Left kidney (tissue), 8 donors: Measurements from ENCODE around the gene ANO7. TPM values are rescaled to one million over a fixed set of nuclear protein-coding genes. Genes with fewer than 3 reads are reported as not detected.

ENCODE experiments used
- DNase-seq: peaks from one replicate; pipeline ENCODE4 v3.0.0-alpha.2; 2013
- long read RNA-seq, 8 donors: transcript quantifications; one replicate each; lab custom pipeline, GENCODE V29; 2026
- polyA plus RNA-seq: library from polyadenylated mRNA; unstranded; fragments of 120-200 nt; gene quantifications from one replicate; pipeline ENCODE4 v1.2.1, GENCODE V29; 2013; ENCODE audit not compliant: insufficient read length

ANO7 gene, protein sequence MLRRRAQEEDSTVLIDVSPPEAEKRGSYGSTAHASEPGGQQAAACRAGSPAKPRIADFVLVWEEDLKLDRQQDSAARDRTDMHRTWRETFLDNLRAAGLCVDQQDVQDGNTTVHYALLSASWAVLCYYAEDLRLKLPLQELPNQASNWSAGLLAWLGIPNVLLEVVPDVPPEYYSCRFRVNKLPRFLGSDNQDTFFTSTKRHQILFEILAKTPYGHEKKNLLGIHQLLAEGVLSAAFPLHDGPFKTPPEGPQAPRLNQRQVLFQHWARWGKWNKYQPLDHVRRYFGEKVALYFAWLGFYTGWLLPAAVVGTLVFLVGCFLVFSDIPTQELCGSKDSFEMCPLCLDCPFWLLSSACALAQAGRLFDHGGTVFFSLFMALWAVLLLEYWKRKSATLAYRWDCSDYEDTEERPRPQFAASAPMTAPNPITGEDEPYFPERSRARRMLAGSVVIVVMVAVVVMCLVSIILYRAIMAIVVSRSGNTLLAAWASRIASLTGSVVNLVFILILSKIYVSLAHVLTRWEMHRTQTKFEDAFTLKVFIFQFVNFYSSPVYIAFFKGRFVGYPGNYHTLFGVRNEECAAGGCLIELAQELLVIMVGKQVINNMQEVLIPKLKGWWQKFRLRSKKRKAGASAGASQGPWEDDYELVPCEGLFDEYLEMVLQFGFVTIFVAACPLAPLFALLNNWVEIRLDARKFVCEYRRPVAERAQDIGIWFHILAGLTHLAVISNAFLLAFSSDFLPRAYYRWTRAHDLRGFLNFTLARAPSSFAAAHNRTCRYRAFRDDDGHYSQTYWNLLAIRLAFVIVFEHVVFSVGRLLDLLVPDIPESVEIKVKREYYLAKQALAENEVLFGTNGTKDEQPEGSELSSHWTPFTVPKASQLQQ
- 2.5 TPM for polyA plus RNA-seq
- long read RNA-seq, donor 1, partial matches to known transcripts: 0 of 1 reads
- long read RNA-seq, donor 1, other reads (novel, unspliced or antisense): 0 of 1 reads
- long read RNA-seq, donor 2, partial matches to known transcripts: 0 of 2 reads
- long read RNA-seq, donor 2, other reads (novel, unspliced or antisense): 0 of 2 reads
- long read RNA-seq, donor 3: 0 reads
- long read RNA-seq, donor 4: 0 reads
- long read RNA-seq, donor 5: 0 reads
- long read RNA-seq, donor 6, partial matches to known transcripts: 256 of 270 reads
- long read RNA-seq, donor 6, other reads (novel, unspliced or antisense): 14 of 270 reads
- long read RNA-seq, donor 7, partial matches to known transcripts: 0 of 2 reads
- long read RNA-seq, donor 7, other reads (novel, unspliced or antisense): 0 of 2 reads
- long read RNA-seq, donor 8: 0 reads

DNA sequence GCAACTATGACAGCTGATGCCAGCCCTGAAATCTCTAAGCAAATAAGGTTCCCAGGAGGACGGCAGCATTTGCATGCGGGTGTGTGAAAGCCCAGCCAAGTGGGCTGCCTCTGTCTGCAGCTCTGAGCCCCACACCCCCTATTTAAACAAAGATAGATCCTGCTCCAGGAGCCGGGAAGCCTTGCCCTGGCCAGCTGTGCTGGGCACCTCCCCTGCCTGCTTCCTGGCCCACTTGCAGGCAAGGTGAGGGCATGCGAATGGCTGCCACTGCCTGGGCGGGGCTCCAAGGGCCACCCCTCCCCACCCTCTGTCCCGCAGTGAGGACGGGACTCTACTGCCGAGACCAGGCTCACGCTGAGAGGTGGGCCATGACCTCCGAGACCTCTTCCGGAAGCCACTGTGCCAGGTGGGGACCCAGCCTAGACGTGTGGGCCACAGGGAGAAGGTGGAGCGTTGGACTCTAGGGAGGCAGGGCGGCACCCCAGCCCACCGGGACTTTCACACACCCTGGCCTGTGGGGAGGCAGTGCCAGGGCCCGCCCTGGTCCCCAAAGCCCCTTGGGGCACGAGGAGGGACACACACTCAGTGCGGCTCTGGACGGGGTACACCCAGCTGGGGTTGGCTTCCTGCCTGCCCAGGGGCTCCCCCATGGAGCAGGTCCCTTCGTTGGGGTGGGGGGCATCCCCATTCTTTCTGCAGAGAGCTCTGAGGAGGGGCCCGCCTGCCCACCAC lies at the start of gene ANO7:
Gene ANO7 (plus strand): TSS at position 317 of the 732 bp plus-strand sequence. CDS start 1,387 bp downstream, outside the sequence.
- no peak for DNase-seq

DNA sequence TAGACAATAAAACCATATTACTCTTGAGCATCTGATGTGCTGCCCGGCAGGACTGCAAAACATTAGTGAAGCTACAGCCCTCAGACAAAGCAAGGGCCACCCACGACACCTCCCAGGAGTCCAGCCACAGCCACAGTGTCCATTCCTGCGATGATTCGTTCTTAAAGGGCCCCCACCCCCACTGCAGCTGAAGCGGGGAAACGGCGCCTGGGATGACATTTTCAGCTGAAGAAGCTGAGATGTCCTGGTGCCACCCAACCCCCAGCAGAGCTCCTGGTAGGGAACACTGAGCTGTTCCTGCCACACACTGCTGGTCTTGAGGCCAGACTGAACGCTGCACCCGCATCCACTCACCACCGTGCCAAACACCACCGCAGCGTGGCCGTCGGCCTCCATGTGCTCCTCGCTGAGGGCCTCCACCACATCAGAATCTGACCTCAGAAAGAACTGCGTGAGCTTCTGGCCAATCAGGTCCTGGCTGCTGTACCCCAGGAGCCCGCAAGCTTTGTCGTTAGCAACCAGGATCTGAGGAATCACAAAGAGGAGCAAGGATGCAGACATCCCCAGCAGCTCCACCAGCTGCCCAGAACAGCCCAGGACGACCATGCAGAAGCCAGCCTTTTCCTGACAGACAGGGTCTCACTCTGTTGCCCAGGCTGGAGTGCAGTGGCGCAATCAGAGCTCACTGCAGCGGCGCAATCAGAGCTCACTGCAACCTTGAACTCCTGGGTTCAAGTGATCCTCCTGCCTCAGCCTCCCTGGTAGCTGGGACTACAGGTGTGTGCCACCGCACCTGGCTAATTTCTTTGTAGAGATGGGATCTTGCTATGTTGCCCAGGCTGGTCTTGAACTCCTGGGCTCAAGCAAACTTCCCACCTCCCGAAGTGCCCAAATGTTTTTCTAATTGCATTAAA lies 48.7 kb upstream of the ANO7 start:
- DNase-seq: no peak

DNA sequence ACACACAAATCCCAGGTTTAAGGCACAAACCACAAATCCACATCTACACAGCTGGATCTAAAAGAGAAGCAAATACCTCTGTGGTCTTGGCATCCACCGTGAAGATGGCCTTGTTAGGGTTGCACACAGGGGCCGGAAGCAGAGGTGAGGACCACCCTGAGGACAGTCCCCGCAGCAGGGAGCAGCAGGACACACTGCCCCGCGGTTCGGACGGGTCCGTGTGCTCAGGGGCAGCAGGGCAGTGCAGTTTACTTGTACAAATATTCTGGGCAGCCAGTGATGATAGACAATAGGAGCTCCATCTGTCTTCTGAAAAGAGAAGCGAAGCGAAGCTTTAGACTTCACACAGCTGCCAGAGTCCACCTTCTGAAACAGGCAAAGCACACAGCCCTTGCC lies 48.0 kb upstream of the ANO7 start:
- DNase-seq: no peak

GRCh38 chr2:241141214-241141770 lies 47.2 kb upstream of the ANO7 start:
- DNase-seq: no peak

DNA sequence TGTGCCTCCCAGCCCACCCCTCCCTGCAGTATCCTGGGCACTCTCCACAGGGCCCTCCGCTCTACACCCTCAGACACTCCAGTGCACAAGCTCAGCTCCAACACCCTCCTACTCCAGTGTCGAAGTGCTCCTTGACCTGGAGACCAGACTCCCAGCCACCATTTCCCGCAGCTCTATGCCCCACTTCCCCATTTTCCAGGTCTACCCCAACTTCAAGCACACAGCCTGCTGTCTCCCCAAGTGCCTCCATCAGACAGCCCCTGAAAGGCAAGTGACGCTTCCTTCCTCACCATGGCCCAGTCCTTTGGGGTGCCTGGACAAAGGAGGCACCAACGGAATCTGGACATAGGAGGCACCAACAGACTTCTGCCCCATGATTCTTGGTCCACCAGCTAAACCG lies 46.4 kb upstream of the ANO7 start:
- no peak for DNase-seq

- no peak for DNase-seq
Observed at GRCh38 chr2:241142593-241142992, 45.9 kb upstream of the ANO7 start.

GRCh38 chr2:241146286-241146685 lies 42.2 kb upstream of the ANO7 start:
- no peak for DNase-seq

GRCh38 chr2:241147336-241147735 lies 41.1 kb upstream of the ANO7 start:
- DNase-seq: no peak

DNA sequence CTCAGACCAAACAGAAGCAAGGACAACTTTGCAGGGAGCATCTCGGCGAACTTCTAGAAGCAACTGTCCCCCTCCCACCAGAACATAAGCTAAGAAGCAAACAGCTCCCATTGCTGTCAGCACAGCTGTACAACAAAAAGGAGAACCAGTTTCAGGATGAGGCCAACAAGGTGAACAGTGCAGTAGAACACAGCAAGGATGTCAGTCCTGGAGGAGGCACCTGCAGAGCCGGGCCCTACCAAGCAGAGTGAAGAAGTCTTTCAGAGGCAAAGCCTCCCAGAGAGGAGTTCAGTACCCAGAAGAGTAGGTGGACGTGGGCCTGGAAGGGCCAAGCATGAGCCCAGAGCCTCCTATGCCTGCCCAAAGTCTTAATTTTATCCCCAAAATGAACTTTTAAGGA lies 40.2 kb upstream of the ANO7 start:
- no peak for DNase-seq

DNA sequence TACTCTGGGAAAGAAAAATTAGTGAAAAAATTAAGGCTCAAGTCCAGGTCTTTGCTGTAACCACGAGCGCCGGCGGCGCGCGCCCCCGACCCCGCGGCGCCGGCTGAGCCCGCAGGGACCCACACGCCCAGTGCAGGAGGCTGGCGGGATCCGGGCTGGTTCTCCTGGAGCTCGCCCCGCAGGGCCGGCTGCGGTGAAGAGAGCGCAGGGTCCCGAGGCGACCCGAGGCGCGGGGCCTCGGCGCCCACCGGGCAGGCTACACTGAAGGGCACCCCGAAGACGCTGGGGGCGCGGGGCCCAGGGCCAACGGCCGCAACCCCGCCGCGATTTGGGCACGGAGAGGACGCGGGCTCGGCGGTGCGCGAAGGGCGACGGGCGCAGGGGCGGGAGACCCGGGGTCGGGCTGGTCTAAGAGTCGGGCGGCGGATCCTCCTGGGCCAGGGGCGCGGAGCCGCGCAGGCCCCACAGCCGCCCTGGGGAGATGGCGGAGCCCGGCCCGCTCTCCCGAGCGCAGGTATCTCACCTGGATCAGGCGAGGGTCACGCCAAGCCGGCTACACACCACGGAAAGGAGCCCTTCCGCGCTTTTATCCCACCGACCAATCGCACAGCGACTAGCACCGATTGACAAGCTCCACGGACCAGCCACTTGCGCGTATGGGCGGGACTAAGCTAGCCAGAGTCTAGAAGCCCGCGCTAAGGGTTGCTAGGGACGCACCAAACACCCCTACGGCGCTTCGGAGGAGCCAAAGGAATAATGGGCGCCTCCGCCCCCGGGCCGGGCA lies 39.4 kb upstream of the ANO7 start, which contains the start of gene PASK:
Gene PASK (minus strand): TSS at position 582 of the 784 bp plus-strand sequence. CDS start 6,440 bp downstream, outside the sequence.
- DNase-seq: peak; percentile 92

- DNase-seq: no peak
Observed at GRCh38 chr2:241149675-241149924, 38.9 kb upstream of the ANO7 start.

- DNase-seq: peak; percentile 91
Observed at GRCh38 chr2:241149925-241150659, 38.4 kb upstream of the ANO7 start, which contains the start of gene PPP1R7. PPP1R7 (plus strand) TSS chr2:241150467; CDS start chr2:241150496, 29 bp downstream.

GRCh38 chr2:241150660-241151530 lies 37.6 kb upstream of the ANO7 start:
- no peak for DNase-seq

- no peak for DNase-seq
Observed at GRCh38 chr2:241151934-241152660, 36.4 kb upstream of the ANO7 start.

GRCh38 chr2:241153616-241154015 lies 34.9 kb upstream of the ANO7 start:
- DNase-seq: no peak

DNA sequence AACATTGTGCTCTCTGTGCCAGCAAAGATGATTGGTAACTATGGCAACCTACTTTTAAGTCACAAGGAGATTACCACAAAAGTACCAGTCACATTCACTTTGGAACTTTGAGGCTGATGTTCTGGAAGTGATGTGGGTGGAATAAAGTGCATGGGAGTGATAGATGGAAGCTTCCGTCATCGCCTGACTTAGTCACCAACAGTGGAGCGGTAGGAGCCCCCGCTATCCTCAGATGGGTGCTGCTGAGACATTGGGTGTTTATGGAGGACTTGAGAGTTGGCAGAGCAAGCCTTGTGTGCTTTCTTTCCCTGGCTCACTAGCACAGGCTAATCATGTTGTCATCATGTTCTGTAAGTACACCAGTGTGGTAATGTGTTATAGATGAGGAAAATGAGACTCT lies 33.6 kb upstream of the ANO7 start:
- DNase-seq: no peak

- DNase-seq: no peak
Observed at GRCh38 chr2:241155936-241156335, 32.5 kb upstream of the ANO7 start.
